K562 (cell line): ENCODE measurements around the gene CMBL. TPM values are rescaled to one million over a fixed set of nuclear protein-coding genes. Genes with fewer than 3 reads are reported as not detected.
A peak's percentile ranks its signal among the peaks of the same experiment; 100 is the strongest.

Source experiments
- BRCA1 ChIP-seq, 2 experiments: fragments of 450-650 bp in 1 of 2; sonication (generic) in 1 of 2; formaldehyde crosslinking in 1 of 2; IDR thresholded peaks; 2 replicates each; pipeline versions ENCODE4 v1.5.0 to v1.6.1; 2017 to 2020; ENCODE audit warnings: mild to moderate bottlenecking in 1 of 2, missing genetic modification reagents in 1 of 2
- E2F6 ChIP-seq, 2 experiments: IDR thresholded peaks; 2 replicates each; pipeline ENCODE4 v1.6.1; 2011; ENCODE audit warnings: borderline replicate concordance in 1 of 2, control low read depth in 1 of 2, low read depth in 1 of 2, low read length in 1 of 2, mild to moderate bottlenecking in 1 of 2, mixed read lengths in 1 of 2, moderate library complexity in 1 of 2; ENCODE audit not compliant: insufficient read depth in 1 of 2, insufficient read length in 1 of 2, poor library complexity in 1 of 2, severe bottlenecking in 1 of 2; ENCODE audit errors: extremely low read depth in 1 of 2
- FOXM1 ChIP-seq, 2 experiments: fragments of 450-650 bp in 1 of 2; sonication (generic) in 1 of 2; formaldehyde crosslinking in 1 of 2; IDR thresholded peaks; 2 replicates each; pipeline versions ENCODE4 v1.6.1 to v1.9.0; 2017 to 2022; ENCODE audit warnings: low read depth in 2 of 2, mild to moderate bottlenecking in 2 of 2, missing genetic modification reagents in 1 of 2, moderate library complexity in 1 of 2
- KDM5B ChIP-seq: fragments of 200-600 bp; sonication (generic); IDR thresholded peaks from 2 replicates; pipeline ENCODE4 v1.6.1; 2012; ENCODE audit warnings: low read depth, mild to moderate bottlenecking, moderate library complexity, low read length, control low read depth, inconsistent platforms; ENCODE audit not compliant: insufficient replicate concordance
- MAZ ChIP-seq, 2 experiments: fragments of 450-650 bp in 1 of 2; sonication (generic) in 1 of 2; formaldehyde crosslinking; IDR thresholded peaks in 1 of 2; conservative IDR thresholded peaks in 1 of 2; 2 replicates each; pipeline versions ENCODE4 v1.4.0 to v1.5.0; 2020; ENCODE audit warnings: mild to moderate bottlenecking in 1 of 2, missing genetic modification reagents in 1 of 2
- NR1H2 ChIP-seq: sonication (generic); formaldehyde crosslinking; IDR thresholded peaks from 2 replicates; pipeline ENCODE4 v1.4.0; 2020; ENCODE audit warnings: mild to moderate bottlenecking, missing genetic modification reagents
- POU5F1 ChIP-seq: fragments of 150-350 bp; IDR thresholded peaks from 2 replicates; pipeline ENCODE4 v1.6.1; 2014; ENCODE audit warnings: borderline replicate concordance, low read length, low read depth, mild to moderate bottlenecking; ENCODE audit not compliant: partially characterized antibody
- SIN3B ChIP-seq: fragments of 450-650 bp; IDR thresholded peaks from 2 replicates; pipeline ENCODE4 v1.6.1; 2017; ENCODE audit warnings: low read depth, mild to moderate bottlenecking, moderate library complexity
- SMC3 ChIP-seq: conservative IDR thresholded peaks from 2 replicates; pipeline ENCODE4 v1.6.1; 2011; ENCODE audit warnings: low read depth, low read length, improper control_type of control experiment; ENCODE audit not compliant: insufficient read depth
- TCF15 ChIP-seq: fragments of 250-450 bp; sonication (Bioruptor Pico); IDR thresholded peaks from 2 replicates; pipeline ENCODE4 v1.8.0; 2022; ENCODE audit warnings: moderate library complexity, mild to moderate bottlenecking, inconsistent platforms
- TCFL5 ChIP-seq: fragments of 250-450 bp; sonication (Bioruptor Pico); conservative IDR thresholded peaks from 2 replicates; pipeline ENCODE4 v1.6.1; 2021; ENCODE audit warnings: mild to moderate bottlenecking, moderate library complexity, matching md5 sums
- ZBTB7A ChIP-seq: IDR thresholded peaks from 2 replicates; pipeline ENCODE4 v1.6.1; 2011; ENCODE audit warnings: low read depth, mild to moderate bottlenecking, low read length, moderate library complexity, borderline replicate concordance; ENCODE audit not compliant: control insufficient read depth
- ZC3H11A ChIP-seq: IDR thresholded peaks from 2 replicates; pipeline ENCODE4 v1.6.1; 2012; ENCODE audit warnings: low read depth, low read length, improper control_type of control experiment
- ZNF407 ChIP-seq: fragments of 450-650 bp; IDR thresholded peaks from 2 replicates; pipeline ENCODE4 v1.6.1; 2016; ENCODE audit warnings: low read depth
- ZNF507 ChIP-seq: conservative IDR thresholded peaks from 2 replicates; pipeline ENCODE4 v1.6.1; 2017; ENCODE audit warnings: missing genetic modification characterization, missing compliant biosample characterization
- ZNF589 ChIP-seq: fragments of 200-800 bp; sonication (Bioruptor generic); IDR thresholded peaks from 2 replicates; pipeline ENCODE4 v1.6.1; 2016; ENCODE audit warnings: low read depth, missing genetic modification characterization, missing compliant biosample characterization
- ZNF707 ChIP-seq: fragments of 250-450 bp; sonication (Bioruptor Pico); conservative IDR thresholded peaks from 2 replicates; pipeline ENCODE4 v1.8.0; 2022; ENCODE audit warnings: inconsistent platforms, mild to moderate bottlenecking, moderate library complexity
- polyA plus RNA-seq, 8 experiments: library from polyadenylated mRNA; depleted of rRNA in 4 of 8; stranded (reverse) in 5 of 8; unstranded in 3 of 8; fragments of >200 nt; fragmentation: Nextera tagmentation in 2 of 8; fragmentation: Illumina TruSeq in 1 of 8; extraction: Ambion mirVana in 2 of 8; extraction: Trizol in 1 of 8; gene quantifications; 2 replicates each; pipeline versions ENCODE4 v1.2.1 to v1.2.3, GENCODE V29; 2011 to 2014; ENCODE audit warnings: inconsistent platforms in 1 of 8, missing spikeins in 1 of 8
- total RNA-seq, 7 experiments: library from RNA; depleted of rRNA in 6 of 7; stranded (reverse); fragments of >200 nt in 6 of 7; fragmentation: Illumina TruSeq in 2 of 7; extraction: Trizol in 2 of 7; gene quantifications; 2 replicates each; pipeline versions ENCODE4 v1.2.1 to v1.2.3, GENCODE V29; 2011 to 2021; ENCODE audit warnings: low replicate concordance in 1 of 7

The CMBL gene
- total and polyA plus RNA-seq, 9 of the 15 experiments (the other 6 are each of a cell fraction or from before 2014, with no cell fraction given), result 22.6 to 192 (median 71.1) TPM

- no peak for TF ChIP-seq ZNF407
- TF ChIP-seq TCF15, result peak; percentile 93
- peak; percentile 86 for TF ChIP-seq TCFL5 (CRISPR knock-in tag)
- TF ChIP-seq POU5F1, result no peak
- TF ChIP-seq FOXM1 (IDR thresholded peaks at IDR 0.05; ENCODE audit: low read depth), result peak; percentile 44; the same call in 1 of the 2 replicates
- no peak for TF ChIP-seq FOXM1 (CRISPR knock-in tag; IDR thresholded peaks at IDR 0.05; ENCODE audit: low read depth)
- TF ChIP-seq ZNF507 (tag), result no peak
- peak; percentile 67; the same call in 1 of the 2 replicates for TF ChIP-seq ZNF707 (CRISPR knock-in tag)
- TF ChIP-seq ZC3H11A, result no peak
- TF ChIP-seq SMC3, result no peak
- no peak for TF ChIP-seq SIN3B
- TF ChIP-seq ZBTB7A, result no peak
- peak; percentile 90 for TF ChIP-seq ZNF589 (CRISPR knock-in tag)
- peak; percentile 70 to 89 for TF ChIP-seq MAZ (CRISPR knock-in tag; conservative IDR thresholded peaks at IDR 0.05 in 1 of 2, IDR thresholded peaks at IDR 0.05 in 1 of 2)
- no peak for TF ChIP-seq KDM5B
- peak; percentile 78 to 82 for TF ChIP-seq E2F6 (IDR thresholded peaks at IDR 0.05; ENCODE audit: borderline replicate concordance in 1 of 2, extremely low read depth in 1 of 2, insufficient read depth in 1 of 2, insufficient read length in 1 of 2, low read depth in 1 of 2, low read length in 1 of 2, poor library complexity in 1 of 2, severe bottlenecking in 1 of 2)
- no peak for TF ChIP-seq NR1H2 (CRISPR knock-in tag)
- TF ChIP-seq BRCA1 (IDR thresholded peaks at IDR 0.05), result no peak
- TF ChIP-seq BRCA1 (CRISPR knock-in tag; IDR thresholded peaks at IDR 0.05), result no peak
These were observed 4.0 kb downstream of the CMBL start (continued) for GRCh38 chr5:10303699-10304170.
